ENCODE results near the gene UPF1.

DNA sequence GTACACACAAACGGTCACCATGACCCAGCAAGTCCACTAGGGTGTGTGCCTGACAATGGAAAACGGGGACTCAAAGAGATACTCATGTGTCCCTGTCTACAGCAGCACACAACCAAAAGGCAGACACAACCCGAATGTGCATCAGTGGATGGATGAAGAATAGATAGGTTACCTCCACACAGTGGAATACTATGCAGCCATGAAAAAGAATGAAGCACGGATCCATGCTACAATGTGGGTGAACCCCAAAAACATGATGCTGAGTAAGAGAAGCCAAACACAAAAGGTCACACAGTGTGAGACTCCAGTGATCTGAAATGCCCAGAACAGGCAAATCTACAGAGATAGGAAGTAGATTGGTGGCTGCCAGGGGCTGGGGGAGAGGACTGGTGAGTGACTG lies 55.2 kb downstream of the UPF1 start:
- no peak for TF ChIP-seq EZH2 (IDR thresholded peaks at IDR 0.05; ENCODE audit: insufficient read depth, low read length)
- no peak for TF ChIP-seq CTCF (IDR thresholded peaks at IDR 0.05; ENCODE audit: insufficient read depth, low read depth, low read length)

Measured in astrocyte (in vitro differentiated cells and primary cell).